ENCODE measurements around the gene DTX3. TPM values are rescaled to one million over a fixed set of nuclear protein-coding genes. Genes with fewer than 3 reads are reported as not detected.

The DTX3 gene
- total and polyA plus RNA-seq, 2 of the 13 experiments (the other 11 are each of a cell fraction or from before 2014, with no cell fraction given) = 9.0 to 27.2 TPM

GRCh38 chr12:57590864-57591781 lies 13.5 kb upstream of the DTX3 start, which contains the start of gene PIP4K2C (continued):
- TF ChIP-seq ZBTB46 (CRISPR knock-in tag; IDR thresholded peaks at IDR 0.05; ENCODE audit: borderline replicate concordance) (no peak), ZNF501 (CRISPR knock-in tag; IDR thresholded peaks at IDR 0.05) (peak; percentile 78), AGO1 (IDR thresholded peaks at IDR 0.05; ENCODE audit: low read depth, low read length, poor library complexity, severe bottlenecking) (no peak), ZNF580 (CRISPR knock-in tag; IDR thresholded peaks at IDR 0.05; ENCODE audit: borderline replicate concordance, low read depth) (0 out of 2 replicates have a peak, but pooled peaks have one; percentile 15), ZNF207 (IDR thresholded peaks at IDR 0.05; ENCODE audit: borderline replicate concordance) (no peak), HNF1B (CRISPR knock-in tag; IDR thresholded peaks at IDR 0.05) (peak; percentile 50; the same call in 1 of the 2 replicates), ZNF317 (CRISPR knock-in tag; IDR thresholded peaks at IDR 0.05) (peak; percentile 63; the same call in 1 of the 2 replicates), E2F5 (CRISPR knock-in tag; conservative IDR thresholded peaks at IDR 0.05) (peak; percentile 80), ZNF484 (CRISPR knock-in tag; IDR thresholded peaks at IDR 0.05; ENCODE audit: borderline replicate concordance, low read depth) (no peak), ZNF879 (CRISPR knock-in tag; IDR thresholded peaks at IDR 0.05) (0 out of 2 replicates have a peak, but pooled peaks have one; percentile 38), EP300 (IDR thresholded peaks at IDR 0.05; ENCODE audit: low read depth in 2 of 2, low read length in 2 of 2) (0 out of 4 replicates have a peak, but pooled peaks have one; percentile 11 to 18), EP300 (CRISPR knock-in tag; IDR thresholded peaks at IDR 0.05; ENCODE audit: borderline replicate concordance) (no peak), KLF13 (CRISPR knock-in tag; IDR thresholded peaks at IDR 0.05) (no peak), TFDP2 (CRISPR knock-in tag; IDR thresholded peaks at IDR 0.05) (peak; percentile 84), ZNF749 (CRISPR knock-in tag; IDR thresholded peaks at IDR 0.05; ENCODE audit: borderline replicate concordance) (no peak), SOX5 (CRISPR knock-in tag; IDR thresholded peaks at IDR 0.05; ENCODE audit: borderline replicate concordance) (no peak), ELF4 (CRISPR knock-in tag; IDR thresholded peaks at IDR 0.05; ENCODE audit: borderline replicate concordance) (peak; percentile 55; the same call in 1 of the 2 replicates), ZNF230 (CRISPR knock-in tag; IDR thresholded peaks at IDR 0.05) (peak; percentile 45; the same call in 1 of the 2 replicates), ZFP41 (CRISPR knock-in tag; IDR thresholded peaks at IDR 0.05; ENCODE audit: borderline replicate concordance) (no peak)

Measured in HepG2 (cell line).